ENCODE data around the gene ZNRF3. TPM values are rescaled to one million over a fixed set of nuclear protein-coding genes. Genes with fewer than 3 reads are reported as not detected.
"Not testable (repeated sequence)": the region's sequence is repeated elsewhere in the genome, so short reads cannot be mapped to it uniquely, and the experiment has no call there.

Gene ZNRF3
- total RNA-seq, 1 donor from 2014 or later: 3.3 TPM

GRCh38 chr22:29062286-29062821, 179.0 kb downstream of the ZNRF3 start:
- no peak for DNase-seq (ENCODE audit: low read depth, low spot score)

GRCh38 chr22:29065468-29066190, 182.3 kb downstream of the ZNRF3 start:
- DNase-seq (ENCODE audit: low read depth, low spot score): no peak

DNA sequence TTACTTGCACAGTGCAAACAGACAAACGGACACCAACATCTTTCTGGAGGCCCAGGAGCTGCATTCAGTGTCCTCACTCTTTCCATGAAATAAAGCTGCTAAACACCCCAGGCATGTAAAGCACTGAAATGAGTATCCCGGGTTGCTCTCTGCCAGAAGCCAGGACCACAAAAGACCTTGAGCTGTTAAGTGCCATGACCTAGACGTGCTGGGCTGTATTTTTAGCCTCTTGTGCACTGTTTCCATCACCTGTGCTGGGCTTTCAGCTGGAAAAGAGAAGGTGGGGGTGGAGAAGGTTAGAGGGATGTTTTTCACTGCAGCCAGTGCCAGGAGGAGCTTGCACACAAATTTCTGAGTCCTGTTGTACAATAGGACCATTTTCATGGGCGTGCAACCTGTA, 186.1 kb downstream of the ZNRF3 start:
- no peak for DNase-seq (ENCODE audit: low read depth, low spot score)

- no peak for DNase-seq (ENCODE audit: low read depth, low spot score)
These were observed 187.1 kb downstream of the ZNRF3 start for GRCh38 chr22:29070490-29070889.

- no peak for DNase-seq (ENCODE audit: low read depth, low spot score)
These were observed 188.1 kb downstream of the ZNRF3 start for GRCh38 chr22:29071261-29072045.

- DNase-seq (ENCODE audit: low read depth, low spot score): no peak
These were observed 189.0 kb downstream of the ZNRF3 start for GRCh38 chr22:29072193-29072978.

GRCh38 chr22:29072979-29073617, 189.7 kb downstream of the ZNRF3 start, which contains the start of gene KREMEN1:
Gene KREMEN1, plus strand, starts transcription at chr22:29073035. Its CDS starts 96 bp downstream, at chr22:29073131.
- DNase-seq (ENCODE audit: low read depth, low spot score): no peak

DNA sequence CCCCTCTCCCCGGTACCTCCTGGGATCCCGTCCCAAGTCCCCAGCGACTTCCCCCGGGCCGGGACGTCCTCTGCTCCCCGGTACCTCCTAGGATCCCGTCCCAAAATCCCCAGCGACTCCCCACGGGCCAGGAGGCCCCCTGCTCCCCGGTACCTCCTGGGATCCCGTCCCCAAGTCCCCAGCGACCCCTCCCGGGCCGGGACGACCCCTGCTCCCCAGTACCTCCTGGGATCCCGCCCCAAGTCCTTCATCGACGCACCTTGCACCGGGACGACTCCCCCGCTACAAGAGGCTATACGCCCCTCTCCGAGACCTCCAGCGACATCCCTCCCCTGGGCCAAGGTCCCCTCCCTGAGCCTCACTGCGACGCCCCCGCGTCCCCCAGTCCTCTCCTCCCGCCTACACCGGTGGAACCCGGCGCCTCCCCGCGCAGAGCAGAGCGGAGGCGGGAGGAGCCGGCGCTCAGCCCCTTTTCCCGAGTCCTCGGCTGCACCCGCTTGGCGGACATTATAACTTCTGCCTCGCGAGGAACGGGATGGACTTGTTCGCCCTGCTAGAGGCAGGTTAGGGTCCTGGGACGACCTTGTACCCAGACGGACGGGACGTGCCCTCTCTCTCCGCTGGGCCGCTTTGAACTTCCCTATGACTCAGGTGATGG, 190.4 kb downstream of the ZNRF3 start:
- DNase-seq (ENCODE audit: low read depth, low spot score): no peak

- no peak for DNase-seq (ENCODE audit: low read depth, low spot score)
These were observed 191.0 kb downstream of the ZNRF3 start for GRCh38 chr22:29074276-29074772.

DNA sequence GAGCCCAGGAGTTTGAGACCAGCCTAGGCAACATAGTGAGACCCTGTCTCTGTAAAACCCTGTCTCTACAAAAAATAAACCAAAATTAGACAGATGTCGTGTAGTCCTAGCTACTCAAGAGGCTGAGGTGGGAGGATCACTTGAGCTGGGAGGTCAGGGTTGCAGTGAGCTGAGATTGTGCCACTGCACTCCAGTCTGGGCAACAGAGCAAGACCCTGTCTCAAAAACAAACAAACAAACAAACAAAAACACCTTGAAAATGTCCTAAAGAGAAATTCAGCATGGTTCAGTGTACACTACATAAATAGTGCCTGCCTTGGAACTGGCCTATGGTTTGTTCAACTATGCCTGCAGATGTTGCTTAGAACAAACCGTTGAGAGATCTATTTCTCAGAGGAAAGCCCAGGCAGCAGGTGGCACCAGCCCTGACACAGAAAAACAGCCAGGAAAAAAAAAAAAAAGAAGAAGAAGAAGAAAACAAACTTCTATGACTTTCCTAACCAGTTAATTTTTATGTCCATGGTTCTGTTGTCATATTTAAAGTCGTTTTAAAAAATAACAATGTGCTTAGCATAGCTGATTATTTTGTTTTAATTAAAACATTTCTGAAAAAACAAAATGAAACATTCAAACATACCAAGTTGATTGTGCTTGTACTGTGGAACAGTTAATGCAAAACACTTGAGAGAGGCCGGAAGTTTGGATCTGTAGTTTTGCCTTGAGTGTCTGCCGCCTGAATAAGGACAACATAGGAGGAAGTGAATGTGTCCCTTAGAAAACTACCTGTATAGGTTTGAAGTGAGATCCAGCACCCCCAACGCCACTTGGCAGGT, 194.9 kb downstream of the ZNRF3 start:
- DNase-seq (ENCODE audit: low read depth, low spot score): no peak

DNA sequence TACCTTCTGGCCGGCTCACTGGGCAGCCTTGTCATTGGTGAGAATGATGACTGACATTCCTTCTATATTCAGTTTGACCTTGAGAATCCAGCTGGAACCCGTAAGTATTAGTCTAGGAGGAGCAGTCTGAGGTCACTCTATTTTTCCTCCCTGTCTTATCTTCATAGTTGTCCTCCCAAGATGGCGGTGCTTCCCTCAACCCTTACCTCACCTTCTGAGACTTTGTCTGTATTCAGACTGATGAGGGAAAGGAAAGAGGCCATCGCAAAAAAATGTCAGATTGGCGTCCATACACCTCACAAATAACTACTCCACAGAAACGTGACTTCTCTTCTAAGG, 195.5 kb downstream of the ZNRF3 start:
- DNase-seq (ENCODE audit: low read depth, low spot score): no peak

- no peak for DNase-seq (ENCODE audit: low read depth, low spot score)
These were observed 196.0 kb downstream of the ZNRF3 start for GRCh38 chr22:29079218-29079901.

- no peak for DNase-seq (ENCODE audit: low read depth, low spot score)
These were observed 197.0 kb downstream of the ZNRF3 start for GRCh38 chr22:29080106-29080975.

DNA sequence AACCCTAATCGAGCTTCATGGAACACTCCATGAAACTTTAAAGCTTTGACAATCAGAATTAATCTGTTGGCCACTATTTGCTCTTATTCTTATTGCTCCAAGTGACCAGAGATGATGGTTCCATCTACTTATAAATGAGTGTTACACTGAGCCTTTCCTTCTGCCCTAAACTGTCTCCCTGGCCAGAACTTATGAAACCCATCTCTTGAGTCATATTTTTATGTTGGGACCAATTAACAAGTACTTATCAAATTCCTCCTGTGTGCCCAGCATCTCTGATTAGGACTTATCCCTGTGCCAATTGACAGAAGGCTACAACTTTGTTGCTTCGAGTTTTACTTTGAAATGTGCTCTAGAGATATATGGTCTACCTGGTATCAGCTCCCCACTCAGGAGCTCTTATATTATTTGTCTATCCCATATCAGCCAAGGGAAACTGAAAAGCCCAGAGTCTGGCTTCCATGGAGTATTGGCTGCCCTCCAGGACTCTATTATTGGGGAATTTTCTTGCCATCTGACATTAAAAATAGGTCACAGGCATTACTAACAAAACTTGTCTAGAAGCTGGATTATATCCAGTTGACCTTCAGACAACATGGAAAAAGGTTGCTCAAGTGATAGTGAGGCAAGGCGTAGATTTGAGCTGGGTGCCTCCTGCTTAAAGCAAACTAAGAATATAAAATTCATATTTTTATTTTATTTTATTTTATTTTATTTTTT, 198.3 kb downstream of the ZNRF3 start:
- no peak for DNase-seq (ENCODE audit: low read depth, low spot score)

DNA sequence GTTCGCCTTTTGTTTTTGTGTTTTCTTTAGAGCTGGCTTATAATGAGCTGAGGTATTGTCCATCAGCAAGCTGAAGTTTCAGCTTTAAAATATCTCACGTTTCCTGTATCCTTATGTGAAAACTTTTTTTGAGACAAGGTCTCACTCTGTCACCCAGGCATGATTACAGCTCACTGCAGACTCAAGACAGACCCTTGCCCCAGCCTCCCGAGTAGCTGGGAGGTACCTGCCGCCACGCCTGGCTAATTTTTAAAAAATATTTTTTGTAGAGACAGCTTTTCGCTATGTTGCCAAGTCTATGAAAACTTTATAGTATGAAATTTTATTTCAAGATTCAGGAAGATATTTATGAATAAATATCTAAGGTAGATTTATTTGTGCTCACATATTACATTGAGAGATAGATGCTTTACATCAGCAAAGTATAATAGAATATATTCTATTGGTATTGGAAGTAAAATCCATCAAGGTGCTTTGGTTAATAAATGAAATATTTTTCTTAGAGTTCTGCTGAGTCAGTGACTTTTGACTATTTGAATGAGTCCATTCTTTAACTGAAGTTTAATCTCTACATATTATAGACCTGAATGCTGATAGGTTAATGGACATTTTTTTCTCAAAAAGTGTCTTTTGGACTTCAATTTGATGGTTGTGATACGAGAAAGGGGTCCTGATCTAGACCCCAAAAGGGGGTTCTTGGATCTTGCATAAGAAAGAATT, 199.6 kb downstream of the ZNRF3 start:
- no peak for DNase-seq (ENCODE audit: low read depth, low spot score)

GRCh38 chr22:29083576-29083932, 200.2 kb downstream of the ZNRF3 start:
- DNase-seq (ENCODE audit: low read depth, low spot score): not testable (repeated sequence)

Data from pulmonary artery endothelial cell (primary cell).